ENCODE results near the gene MYO1D.

Gene MYO1D

DNA sequence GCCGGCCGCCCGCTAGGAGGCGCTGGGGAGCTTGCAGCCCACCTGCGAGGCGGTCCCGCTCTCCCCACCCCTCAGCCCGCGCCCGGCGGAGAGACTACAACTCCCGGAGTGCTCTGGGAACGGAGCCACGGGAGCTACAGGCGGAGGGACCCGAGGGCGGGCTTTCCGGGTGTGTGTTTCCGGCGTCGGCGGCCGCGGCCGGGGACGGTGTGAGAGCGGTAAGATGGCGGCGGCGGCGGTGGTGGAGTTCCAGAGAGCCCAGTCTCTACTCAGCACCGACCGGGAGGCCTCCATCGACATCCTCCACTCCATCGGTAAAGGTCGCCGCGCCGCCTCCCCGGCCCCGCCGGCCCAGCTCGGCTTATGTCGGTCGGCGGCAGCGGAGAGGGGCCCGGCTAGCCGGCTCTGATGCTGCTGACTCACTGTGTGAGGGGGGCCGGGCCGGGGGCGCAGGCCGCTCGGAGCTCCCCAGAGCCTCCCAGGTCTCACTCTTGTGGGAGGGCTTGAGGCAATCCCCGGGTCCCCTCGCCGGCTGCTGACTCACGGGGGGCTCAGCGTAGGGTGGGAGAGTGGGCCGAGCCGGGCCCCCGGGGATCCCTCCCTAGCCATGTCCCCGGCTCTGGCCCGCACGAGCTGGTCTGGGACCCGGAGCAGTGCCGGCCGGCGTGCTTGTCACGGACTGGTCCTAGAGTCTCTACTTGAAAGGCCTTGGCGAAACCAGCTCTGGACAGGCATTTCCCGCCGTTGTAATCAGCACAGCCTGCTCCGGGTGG, 432.4 kb downstream of the MYO1D start, which contains the start of gene PSMD11:
Gene PSMD11 (plus strand): TSS at position 210 of the 773 bp plus-strand sequence. CDS start 14 bp downstream, at position 224.
- in situ Hi-C loops (cut with MboI; ENCODE audit: low sequenced_read_pairs) = no loop called here

DNA sequence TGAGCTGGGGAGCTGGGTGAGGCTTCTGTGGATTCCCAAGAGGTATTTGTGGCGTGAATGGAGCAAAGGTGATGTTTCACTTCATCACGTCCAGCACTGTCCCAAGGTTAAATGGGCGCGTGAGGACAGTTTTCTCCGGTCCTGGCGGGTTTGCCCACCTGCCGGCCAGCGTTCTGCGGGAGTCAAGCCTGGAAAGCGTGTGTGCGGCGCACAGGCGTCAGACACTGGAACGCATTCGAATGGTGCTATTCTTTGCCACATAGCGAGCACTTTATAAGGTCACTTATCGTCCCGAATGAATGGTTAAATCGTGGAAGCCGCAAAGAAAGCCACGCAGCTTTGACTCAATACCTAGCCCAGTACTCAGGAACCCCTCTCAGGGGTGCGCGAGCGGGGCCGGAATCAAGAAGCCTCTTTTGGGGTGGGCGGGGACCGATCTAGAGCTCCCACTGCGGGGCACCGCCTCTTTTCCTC, 433.1 kb downstream of the MYO1D start:
- in situ Hi-C loops (cut with MboI; ENCODE audit: low sequenced_read_pairs) = no loop called here

Measured in HL-60/S4 treated with retinoic acid at 250 ng/mL for 4 days and 3 days (cell line).